H9 (cell line): ENCODE measurements around the gene AGBL4. TPM values are rescaled to one million over a fixed set of nuclear protein-coding genes. Genes with fewer than 3 reads are reported as not detected.

ENCODE experiments used
- DNase-seq: peaks from one replicate; pipeline ENCODE4 v3.0.0-alpha.2; 2017
- H2AFZ ChIP-seq: one replicate; pipeline ENCODE4 v1.6.1; 2013; ENCODE audit warnings: mild to moderate bottlenecking, low read length, control low read depth, moderate library complexity
- H2AK5ac ChIP-seq: 2 replicates; pipeline ENCODE4 v1.6.1; 2013; ENCODE audit warnings: low read length, control low read depth, mixed read lengths; ENCODE audit not compliant: insufficient read length
- H2BK120ac ChIP-seq: one replicate; pipeline ENCODE4 v1.6.1; 2013; ENCODE audit warnings: low read depth, mild to moderate bottlenecking, low read length, control low read depth, inconsistent platforms; ENCODE audit not compliant: poor library complexity, severe bottlenecking
- H2BK12ac ChIP-seq: 2 replicates; pipeline ENCODE4 v1.6.1; 2013; ENCODE audit warnings: low read length, control low read depth, mixed read lengths, low read depth; ENCODE audit not compliant: insufficient read length
- H2BK15ac ChIP-seq: 2 replicates; pipeline ENCODE4 v1.6.1; 2013; ENCODE audit warnings: low read depth, low read length, control low read depth
- H2BK20ac ChIP-seq: one replicate; pipeline ENCODE4 v1.6.1; 2013; ENCODE audit warnings: low read depth, mild to moderate bottlenecking, low read length, control low read depth, inconsistent platforms; ENCODE audit not compliant: poor library complexity, severe bottlenecking
- H2BK5ac ChIP-seq: 2 replicates; pipeline ENCODE4 v1.6.1; 2013; ENCODE audit warnings: low read length, control low read depth, mixed read lengths; ENCODE audit not compliant: insufficient read length
- H3K14ac ChIP-seq: 2 replicates; pipeline ENCODE4 v1.6.1; 2013; ENCODE audit warnings: low read length, control low read depth; ENCODE audit not compliant: insufficient read depth
- H3K18ac ChIP-seq: 2 replicates; pipeline ENCODE4 v1.6.1; 2013; ENCODE audit warnings: low read depth, mild to moderate bottlenecking, mixed read lengths, low read length, control low read depth; ENCODE audit not compliant: insufficient read length
- H3K23ac ChIP-seq: 2 replicates; pipeline ENCODE4 v1.6.1; 2013; ENCODE audit warnings: low read length, control low read depth, mixed read lengths, low read depth; ENCODE audit not compliant: insufficient read length
- H3K23me2 ChIP-seq: 2 replicates; pipeline ENCODE4 v1.6.1; 2013; ENCODE audit warnings: low read depth, mild to moderate bottlenecking, mixed read lengths, low read length, control low read depth; ENCODE audit not compliant: insufficient read length, poor library complexity, severe bottlenecking
- H3K27ac ChIP-seq: 2 replicates; pipeline ENCODE4 v1.5.1; 2013; ENCODE audit warnings: low read length, control low read depth, mixed read lengths, low read depth; ENCODE audit not compliant: insufficient read length
- H3K27me3 ChIP-seq: 2 replicates; pipeline ENCODE4 v1.6.1; 2013; ENCODE audit warnings: low read length, control low read depth, inconsistent platforms; ENCODE audit not compliant: insufficient read depth
- H3K4ac ChIP-seq: 2 replicates; pipeline ENCODE4 v1.6.1; 2013; ENCODE audit warnings: low read depth, mild to moderate bottlenecking, control low read depth, inconsistent platforms, low read length, moderate library complexity
- H3K4me1 ChIP-seq: 2 replicates; pipeline ENCODE4 v1.6.1; 2013; ENCODE audit warnings: low read length, control low read depth, inconsistent platforms; ENCODE audit not compliant: insufficient read depth
- H3K4me2 ChIP-seq: 2 replicates; pipeline ENCODE4 v1.6.1; 2013; ENCODE audit warnings: low read length, control low read depth, mixed read lengths; ENCODE audit not compliant: insufficient read length, insufficient read depth
- H3K56ac ChIP-seq: 2 replicates; pipeline ENCODE4 v1.6.1; 2013; ENCODE audit warnings: low read depth, mild to moderate bottlenecking, mixed read lengths, low read length, control low read depth; ENCODE audit not compliant: insufficient read length
- H3K79me1 ChIP-seq: 2 replicates; pipeline ENCODE4 v1.6.1; 2013; ENCODE audit warnings: low read depth, mild to moderate bottlenecking, moderate library complexity, low read length, control low read depth, inconsistent platforms; ENCODE audit not compliant: insufficient read depth, poor library complexity, severe bottlenecking
- H3K79me2 ChIP-seq: 2 replicates; pipeline ENCODE4 v1.6.1; 2013; ENCODE audit warnings: low read length, control low read depth, inconsistent platforms; ENCODE audit not compliant: insufficient read depth
- H3K9ac ChIP-seq: 2 replicates; pipeline ENCODE4 v1.6.1; 2013; ENCODE audit warnings: low read length, control low read depth, mixed read lengths; ENCODE audit not compliant: insufficient read length; ENCODE audit errors: extremely low read depth
- H3K9me3 ChIP-seq: one replicate; pipeline ENCODE4 v1.6.1; 2013; ENCODE audit warnings: low read depth, low read length, inconsistent platforms; ENCODE audit not compliant: control insufficient read depth
- H3T11ph ChIP-seq: one replicate; pipeline ENCODE4 v1.6.1; 2013; ENCODE audit warnings: mild to moderate bottlenecking, low read length, control low read depth, inconsistent platforms
- H4K20me1 ChIP-seq: one replicate; pipeline ENCODE4 v1.6.1; 2013; ENCODE audit not compliant: control insufficient read depth, insufficient read length, insufficient read depth
- H4K5ac ChIP-seq: 2 replicates; pipeline ENCODE4 v1.6.1; 2013; ENCODE audit warnings: low read depth, mild to moderate bottlenecking, mixed read lengths, low read length, control low read depth; ENCODE audit not compliant: insufficient read length
- H4K8ac ChIP-seq: replicated peaks from 2 replicates; pipeline ENCODE4 v1.6.1; 2013; ENCODE audit warnings: low read length, control low read depth, mixed read lengths, low read depth; ENCODE audit not compliant: insufficient read length
- H4K91ac ChIP-seq: 2 replicates; pipeline ENCODE4 v1.6.1; 2013; ENCODE audit warnings: low read depth, mild to moderate bottlenecking, moderate library complexity, mixed read lengths, low read length, control low read depth; ENCODE audit not compliant: insufficient read length
- H3K27ac Mint-ChIP-seq, 3 experiments: 2 replicates in 2 of 3; 3 replicates in 1 of 3; pipeline ENCODE4 v1.8.0; 2020 to 2021; ENCODE audit warnings: mixed read lengths in 3 of 3, mild to moderate bottlenecking in 1 of 3, moderate library complexity in 1 of 3
- H3K27me3 Mint-ChIP-seq: 2 replicates; pipeline ENCODE4 v1.8.0; 2021; ENCODE audit warnings: low read depth, mild to moderate bottlenecking, moderate library complexity, mixed read lengths
- H3K36me3 Mint-ChIP-seq, 3 experiments: 2 replicates in 2 of 3; 3 replicates in 1 of 3; pipeline ENCODE4 v1.8.0; 2020 to 2021; ENCODE audit warnings: low read depth in 3 of 3, mixed read lengths in 3 of 3; ENCODE audit not compliant: insufficient read depth in 1 of 3
- H3K4me1 Mint-ChIP-seq, 2 experiments: 2 replicates each; pipeline ENCODE4 v1.8.0; 2020; ENCODE audit warnings: mixed read lengths in 2 of 2
- H3K4me3 Mint-ChIP-seq, 2 experiments: 2 replicates in 1 of 2; 3 replicates in 1 of 2; pipeline ENCODE4 v1.8.0; 2020 to 2021; ENCODE audit warnings: mild to moderate bottlenecking in 2 of 2, mixed read lengths in 2 of 2, moderate library complexity in 1 of 2
- H3K9me3 Mint-ChIP-seq, 2 experiments: 2 replicates in 1 of 2; 3 replicates in 1 of 2; pipeline ENCODE4 v1.8.0; 2020; ENCODE audit warnings: mild to moderate bottlenecking in 2 of 2, mixed read lengths in 2 of 2, moderate library complexity in 1 of 2
- CTCF ChIP-seq: fragments of 200-600 bp; sonication (generic); conservative IDR thresholded peaks from 3 replicates; pipeline ENCODE4 v1.8.0; 2021; ENCODE audit warnings: antibody characterized with exemption, mild to moderate bottlenecking
- WGBS: extraction: QIAGEN DNeasy Blood & Tissue Kit; methylation state at CpG from one replicate; pipeline ENCODE4 v1.1.7; 2013; ENCODE audit warnings: missing lambda C conversion rate, low lambda C conversion rate, mixed read lengths; ENCODE audit not compliant: insufficient read length; ENCODE audit errors: extremely low coverage; 5-methylcytosine and 5-hydroxymethylcytosine counted together
- total RNA-seq: library from RNA; stranded (reverse); gene quantifications from 2 replicates; pipeline ENCODE4 v1.2.1, GENCODE V29; 2021

AGBL4 gene
- total RNA-seq, 1 experiment from 2014 or later: not detected

- Histone ChIP-seq H4K5ac (no peak overlapping the region), H3K79me1 (no peaks in the 10 kb centered on the region), H3K9ac (no peak overlapping the region), H3K9me3 (no peaks in the 10 kb centered on the region), H3K27me3 (no peaks in the 10 kb centered on the region), H3K23ac (no peak overlapping the region), H4K8ac (no peak overlapping the region), H2AFZ (no peak overlapping the region), H3T11ph (no peak overlapping the region), H4K91ac (no peak overlapping the region), H3K79me2 (no peaks in the 10 kb centered on the region), H3K4me2 (no peak overlapping the region), H3K4me1 (no peaks in the 10 kb centered on the region; the same call in 1 of the 2 replicates), H2AK5ac (no peak overlapping the region), H3K56ac (no peak overlapping the region), H2BK20ac (no peak overlapping the region), H2BK120ac (no peak overlapping the region), H2BK5ac (no peak overlapping the region), H3K23me2 (no peaks in the 10 kb centered on the region), H3K4ac (no peak overlapping the region), H2BK12ac (no peak overlapping the region), H3K18ac (no peak overlapping the region), H2BK15ac (no peak overlapping the region), H3K27ac (no peak overlapping the region), H3K14ac (no peak overlapping the region), H4K20me1 (no peaks in the 10 kb centered on the region)
- H3K4me3 Mint-ChIP-seq: no peak overlapping the region
- no peaks in the 10 kb centered on the region for H3K27me3 Mint-ChIP-seq
- no peak for TF ChIP-seq CTCF
- H3K36me3 Mint-ChIP-seq: peaks cover 14 to 37% (median 24%) of the 10 kb centered on the region in 3 experiments; a peak in 6 of 7 replicates
- 0 out of 7 replicates have a peak overlapping the region, but pooled peaks of 1 of the 3 experiments have one; percentile 39 for H3K27ac Mint-ChIP-seq
- WGBS: no CpG with 5 or more reads among the region's 7 CpGs
- no peak for DNase-seq
- H3K4me1 Mint-ChIP-seq: peaks cover 11 to 19% of the 10 kb centered on the region in 2 experiments
- no peaks in the 10 kb centered on the region for H3K9me3 Mint-ChIP-seq
Observed at GRCh38 chr1:48761986-48762385, 1261.8 kb downstream of the AGBL4 start.
